ENCODE results near the gene FAM170B. TPM values are rescaled to one million over a fixed set of nuclear protein-coding genes. Genes with fewer than 3 reads are reported as not detected.

FAM170B gene
- total RNA-seq, 1 experiment from 2014 or later, result not detected

DNA sequence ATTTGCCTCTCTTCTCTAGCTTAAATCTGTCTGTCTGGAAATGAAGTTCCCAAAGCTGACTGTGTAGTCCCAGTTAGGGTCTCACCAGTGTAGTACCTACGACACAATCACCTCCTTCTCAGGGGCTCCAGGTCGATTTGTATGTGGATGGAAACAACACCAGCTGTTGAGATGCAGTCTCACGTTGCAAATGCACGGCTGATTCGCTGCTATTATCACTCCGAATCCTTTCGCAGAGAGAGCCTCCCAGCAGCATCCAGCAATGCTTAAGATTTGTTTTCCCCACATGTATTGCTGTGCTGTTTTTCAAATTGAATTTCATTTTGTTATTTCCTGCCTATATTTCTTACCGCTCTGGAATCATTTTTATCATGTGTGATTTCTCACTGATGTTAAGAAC lies 34.8 kb downstream of the FAM170B start (continued):
- TF ChIP-seq, protein P1, sequence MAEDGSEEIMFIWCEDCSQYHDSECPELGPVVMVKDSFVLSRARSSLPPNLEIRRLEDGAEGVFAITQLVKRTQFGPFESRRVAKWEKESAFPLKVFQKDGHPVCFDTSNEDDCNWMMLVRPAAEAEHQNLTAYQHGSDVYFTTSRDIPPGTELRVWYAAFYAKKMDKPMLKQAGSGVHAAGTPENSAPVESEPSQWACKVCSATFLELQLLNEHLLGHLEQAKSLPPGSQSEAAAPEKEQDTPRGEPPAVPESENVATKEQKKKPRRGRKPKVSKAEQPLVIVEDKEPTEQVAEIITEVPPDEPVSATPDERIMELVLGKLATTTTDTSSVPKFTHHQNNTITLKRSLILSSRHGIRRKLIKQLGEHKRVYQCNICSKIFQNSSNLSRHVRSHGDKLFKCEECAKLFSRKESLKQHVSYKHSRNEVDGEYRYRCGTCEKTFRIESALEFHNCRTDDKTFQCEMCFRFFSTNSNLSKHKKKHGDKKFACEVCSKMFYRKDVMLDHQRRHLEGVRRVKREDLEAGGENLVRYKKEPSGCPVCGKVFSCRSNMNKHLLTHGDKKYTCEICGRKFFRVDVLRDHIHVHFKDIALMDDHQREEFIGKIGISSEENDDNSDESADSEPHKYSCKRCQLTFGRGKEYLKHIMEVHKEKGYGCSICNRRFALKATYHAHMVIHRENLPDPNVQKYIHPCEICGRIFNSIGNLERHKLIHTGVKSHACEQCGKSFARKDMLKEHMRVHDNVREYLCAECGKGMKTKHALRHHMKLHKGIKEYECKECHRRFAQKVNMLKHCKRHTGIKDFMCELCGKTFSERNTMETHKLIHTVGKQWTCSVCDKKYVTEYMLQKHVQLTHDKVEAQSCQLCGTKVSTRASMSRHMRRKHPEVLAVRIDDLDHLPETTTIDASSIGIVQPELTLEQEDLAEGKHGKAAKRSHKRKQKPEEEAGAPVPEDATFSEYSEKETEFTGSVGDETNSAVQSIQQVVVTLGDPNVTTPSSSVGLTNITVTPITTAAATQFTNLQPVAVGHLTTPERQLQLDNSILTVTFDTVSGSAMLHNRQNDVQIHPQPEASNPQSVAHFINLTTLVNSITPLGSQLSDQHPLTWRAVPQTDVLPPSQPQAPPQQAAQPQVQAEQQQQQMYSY (CRISPR knock-in tag; IDR thresholded peaks at IDR 0.05), result no peak
- TF ChIP-seq, protein P2, sequence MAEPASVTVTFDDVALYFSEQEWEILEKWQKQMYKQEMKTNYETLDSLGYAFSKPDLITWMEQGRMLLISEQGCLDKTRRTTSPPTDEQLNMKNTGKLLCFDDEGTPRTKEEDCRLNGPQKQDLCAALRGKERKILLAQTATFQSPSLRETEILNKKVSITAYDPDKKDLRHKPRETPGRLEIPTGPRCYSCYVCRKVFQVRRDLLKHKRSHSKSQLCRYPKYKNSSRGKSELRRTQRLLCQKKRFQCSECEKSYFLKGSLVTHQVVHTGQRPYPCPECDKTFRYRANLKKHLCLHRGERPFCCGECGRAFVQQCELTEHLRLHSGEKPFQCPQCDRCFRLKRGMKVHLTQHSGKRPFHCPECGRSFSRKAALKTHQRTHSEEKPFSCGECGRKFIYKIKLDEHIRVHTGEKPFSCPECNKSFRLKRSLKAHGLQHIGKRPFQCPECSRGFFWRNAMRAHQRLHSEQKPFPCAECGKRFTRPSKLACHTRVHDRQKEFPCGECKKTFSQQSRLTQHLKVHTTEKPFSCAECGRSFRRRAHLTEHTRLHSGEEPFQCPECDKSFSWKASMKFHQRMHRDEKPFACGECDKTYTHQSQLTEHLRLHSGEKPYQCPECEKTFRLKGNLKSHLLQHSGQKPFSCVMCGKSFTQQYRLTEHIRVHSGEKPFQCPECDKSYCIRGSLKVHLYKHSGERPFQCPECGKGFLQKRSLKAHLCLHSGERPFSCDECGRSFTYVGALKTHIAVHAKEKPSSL (CRISPR knock-in tag; conservative IDR thresholded peaks at IDR 0.05), result no peak
- TF ChIP-seq TP53 (CRISPR knock-in tag; IDR thresholded peaks at IDR 0.05), result no peak
- no peak for TF ChIP-seq ETV6 (CRISPR knock-in tag; IDR thresholded peaks at IDR 0.05)
- TF ChIP-seq ZNF416 (CRISPR knock-in tag; IDR thresholded peaks at IDR 0.05), result no peak
- no peak for TF ChIP-seq NFATC4 (CRISPR knock-in tag; IDR thresholded peaks at IDR 0.05)
- no peak for TF ChIP-seq SP1 (CRISPR knock-in tag; conservative IDR thresholded peaks at IDR 0.05)
- TF ChIP-seq, protein P3, sequence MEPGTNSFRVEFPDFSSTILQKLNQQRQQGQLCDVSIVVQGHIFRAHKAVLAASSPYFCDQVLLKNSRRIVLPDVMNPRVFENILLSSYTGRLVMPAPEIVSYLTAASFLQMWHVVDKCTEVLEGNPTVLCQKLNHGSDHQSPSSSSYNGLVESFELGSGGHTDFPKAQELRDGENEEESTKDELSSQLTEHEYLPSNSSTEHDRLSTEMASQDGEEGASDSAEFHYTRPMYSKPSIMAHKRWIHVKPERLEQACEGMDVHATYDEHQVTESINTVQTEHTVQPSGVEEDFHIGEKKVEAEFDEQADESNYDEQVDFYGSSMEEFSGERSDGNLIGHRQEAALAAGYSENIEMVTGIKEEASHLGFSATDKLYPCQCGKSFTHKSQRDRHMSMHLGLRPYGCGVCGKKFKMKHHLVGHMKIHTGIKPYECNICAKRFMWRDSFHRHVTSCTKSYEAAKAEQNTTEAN (CRISPR knock-in tag; IDR thresholded peaks at IDR 0.05), result no peak
- no peak for TF ChIP-seq TEAD4 (CRISPR knock-in tag; IDR thresholded peaks at IDR 0.05)

DNA sequence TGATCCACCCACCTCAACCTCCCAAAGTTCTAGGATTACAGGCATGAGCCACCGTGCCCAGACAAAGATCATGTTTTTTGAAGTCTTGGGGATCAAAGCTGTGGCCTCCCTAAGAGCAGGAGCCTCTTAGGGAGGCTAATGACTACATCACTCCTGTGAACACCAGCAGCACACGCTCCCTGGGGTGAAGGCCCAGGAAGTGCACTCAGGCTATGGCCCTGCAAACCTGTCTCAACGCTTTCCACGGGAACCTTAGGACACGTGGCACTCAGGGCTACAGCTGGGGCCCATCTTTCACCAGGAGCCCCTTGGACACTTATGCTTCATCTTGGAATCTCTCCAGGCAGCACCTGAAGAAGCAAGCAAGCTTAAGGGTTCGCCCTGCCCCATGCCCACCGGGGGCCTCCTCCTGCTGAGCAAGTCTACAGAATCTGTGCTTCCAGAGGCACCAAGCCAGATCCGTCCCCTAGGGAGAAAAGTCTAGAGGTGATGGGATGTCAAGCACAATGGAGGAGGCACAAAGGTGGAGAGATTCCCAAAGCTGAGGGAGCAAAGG lies 36.9 kb downstream of the FAM170B start:
- ChIA-PET POLR2A (no interaction called here), CTCF (interaction anchor here (1.3 kb wide), 1 partner anchor 16 kb away, joined by 4 read pairs; no protein-coding TSS in a partner anchor)
- ATAC-seq, result no peak
- H3K4me1 Mint-ChIP-seq, result 0 out of 2 replicates have a peak, but pooled peaks cover 3% of the 10 kb centered on the region
- DNase-seq (ENCODE audit: low spot score), result no peak
- no peaks in the 10 kb centered on the region for H3K27me3 Mint-ChIP-seq (ENCODE audit: low read depth)
- peaks cover 3% of the 10 kb centered on the region; the same call in 1 of the 2 replicates for H3K9me3 Mint-ChIP-seq
- no peak overlapping the region for H3K4me3 Mint-ChIP-seq
- H3K27ac Mint-ChIP-seq, result no peak overlapping the region
- H3K36me3 Mint-ChIP-seq, result no peaks in the 10 kb centered on the region
- TF ChIP-seq TCF7 (CRISPR knock-in tag; IDR thresholded peaks at IDR 0.05; ENCODE audit: low read depth) (no peak), JAZF1 (CRISPR knock-in tag; IDR thresholded peaks at IDR 0.05) (no peak), OVOL2 (CRISPR knock-in tag; IDR thresholded peaks at IDR 0.05; ENCODE audit: borderline replicate concordance) (no peak), JUN (CRISPR knock-in tag; IDR thresholded peaks at IDR 0.05) (no peak), CREM (CRISPR knock-in tag; IDR thresholded peaks at IDR 0.05) (no peak), KAT7 (CRISPR knock-in tag; IDR thresholded peaks at IDR 0.05; ENCODE audit: borderline replicate concordance) (no peak)
- TF ChIP-seq, protein P4, sequence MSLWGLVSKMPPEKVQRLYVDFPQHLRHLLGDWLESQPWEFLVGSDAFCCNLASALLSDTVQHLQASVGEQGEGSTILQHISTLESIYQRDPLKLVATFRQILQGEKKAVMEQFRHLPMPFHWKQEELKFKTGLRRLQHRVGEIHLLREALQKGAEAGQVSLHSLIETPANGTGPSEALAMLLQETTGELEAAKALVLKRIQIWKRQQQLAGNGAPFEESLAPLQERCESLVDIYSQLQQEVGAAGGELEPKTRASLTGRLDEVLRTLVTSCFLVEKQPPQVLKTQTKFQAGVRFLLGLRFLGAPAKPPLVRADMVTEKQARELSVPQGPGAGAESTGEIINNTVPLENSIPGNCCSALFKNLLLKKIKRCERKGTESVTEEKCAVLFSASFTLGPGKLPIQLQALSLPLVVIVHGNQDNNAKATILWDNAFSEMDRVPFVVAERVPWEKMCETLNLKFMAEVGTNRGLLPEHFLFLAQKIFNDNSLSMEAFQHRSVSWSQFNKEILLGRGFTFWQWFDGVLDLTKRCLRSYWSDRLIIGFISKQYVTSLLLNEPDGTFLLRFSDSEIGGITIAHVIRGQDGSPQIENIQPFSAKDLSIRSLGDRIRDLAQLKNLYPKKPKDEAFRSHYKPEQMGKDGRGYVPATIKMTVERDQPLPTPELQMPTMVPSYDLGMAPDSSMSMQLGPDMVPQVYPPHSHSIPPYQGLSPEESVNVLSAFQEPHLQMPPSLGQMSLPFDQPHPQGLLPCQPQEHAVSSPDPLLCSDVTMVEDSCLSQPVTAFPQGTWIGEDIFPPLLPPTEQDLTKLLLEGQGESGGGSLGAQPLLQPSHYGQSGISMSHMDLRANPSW (CRISPR knock-in tag; conservative IDR thresholded peaks at IDR 0.05; ENCODE audit: low read depth), result no peak
- TF ChIP-seq, protein P5, sequence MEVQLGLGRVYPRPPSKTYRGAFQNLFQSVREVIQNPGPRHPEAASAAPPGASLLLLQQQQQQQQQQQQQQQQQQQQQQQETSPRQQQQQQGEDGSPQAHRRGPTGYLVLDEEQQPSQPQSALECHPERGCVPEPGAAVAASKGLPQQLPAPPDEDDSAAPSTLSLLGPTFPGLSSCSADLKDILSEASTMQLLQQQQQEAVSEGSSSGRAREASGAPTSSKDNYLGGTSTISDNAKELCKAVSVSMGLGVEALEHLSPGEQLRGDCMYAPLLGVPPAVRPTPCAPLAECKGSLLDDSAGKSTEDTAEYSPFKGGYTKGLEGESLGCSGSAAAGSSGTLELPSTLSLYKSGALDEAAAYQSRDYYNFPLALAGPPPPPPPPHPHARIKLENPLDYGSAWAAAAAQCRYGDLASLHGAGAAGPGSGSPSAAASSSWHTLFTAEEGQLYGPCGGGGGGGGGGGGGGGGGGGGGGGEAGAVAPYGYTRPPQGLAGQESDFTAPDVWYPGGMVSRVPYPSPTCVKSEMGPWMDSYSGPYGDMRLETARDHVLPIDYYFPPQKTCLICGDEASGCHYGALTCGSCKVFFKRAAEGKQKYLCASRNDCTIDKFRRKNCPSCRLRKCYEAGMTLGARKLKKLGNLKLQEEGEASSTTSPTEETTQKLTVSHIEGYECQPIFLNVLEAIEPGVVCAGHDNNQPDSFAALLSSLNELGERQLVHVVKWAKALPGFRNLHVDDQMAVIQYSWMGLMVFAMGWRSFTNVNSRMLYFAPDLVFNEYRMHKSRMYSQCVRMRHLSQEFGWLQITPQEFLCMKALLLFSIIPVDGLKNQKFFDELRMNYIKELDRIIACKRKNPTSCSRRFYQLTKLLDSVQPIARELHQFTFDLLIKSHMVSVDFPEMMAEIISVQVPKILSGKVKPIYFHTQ (CRISPR knock-in tag; IDR thresholded peaks at IDR 0.05), result no peak
- TF ChIP-seq, protein P6, sequence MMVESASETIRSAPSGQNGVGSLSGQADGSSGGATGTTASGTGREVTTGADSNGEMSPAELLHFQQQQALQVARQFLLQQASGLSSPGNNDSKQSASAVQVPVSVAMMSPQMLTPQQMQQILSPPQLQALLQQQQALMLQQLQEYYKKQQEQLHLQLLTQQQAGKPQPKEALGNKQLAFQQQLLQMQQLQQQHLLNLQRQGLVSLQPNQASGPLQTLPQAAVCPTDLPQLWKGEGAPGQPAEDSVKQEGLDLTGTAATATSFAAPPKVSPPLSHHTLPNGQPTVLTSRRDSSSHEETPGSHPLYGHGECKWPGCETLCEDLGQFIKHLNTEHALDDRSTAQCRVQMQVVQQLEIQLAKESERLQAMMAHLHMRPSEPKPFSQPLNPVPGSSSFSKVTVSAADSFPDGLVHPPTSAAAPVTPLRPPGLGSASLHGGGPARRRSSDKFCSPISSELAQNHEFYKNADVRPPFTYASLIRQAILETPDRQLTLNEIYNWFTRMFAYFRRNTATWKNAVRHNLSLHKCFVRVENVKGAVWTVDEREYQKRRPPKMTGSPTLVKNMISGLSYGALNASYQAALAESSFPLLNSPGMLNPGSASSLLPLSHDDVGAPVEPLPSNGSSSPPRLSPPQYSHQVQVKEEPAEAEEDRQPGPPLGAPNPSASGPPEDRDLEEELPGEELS (CRISPR knock-in tag; IDR thresholded peaks at IDR 0.05), result no peak
